ENCODE results near the gene TEX48.

DNA sequence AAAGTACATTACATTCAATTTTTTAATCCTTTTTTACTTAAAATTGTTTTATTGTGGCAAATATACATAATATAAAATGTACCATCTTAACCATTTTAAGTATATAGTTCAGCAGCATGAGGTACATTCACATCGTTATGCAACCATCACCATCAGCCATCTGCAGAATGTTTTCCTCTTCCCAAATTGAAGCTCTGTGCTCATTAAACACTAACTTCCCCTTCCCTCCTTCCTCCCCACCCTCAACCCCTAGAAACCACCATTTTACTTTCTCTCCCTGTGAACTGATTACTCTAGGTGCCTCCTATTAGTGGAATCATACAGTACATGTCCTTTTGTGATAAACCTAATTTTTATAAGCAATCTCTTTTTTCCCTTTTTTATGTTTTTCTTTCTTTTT lies 40.0 kb downstream of the TEX48 start:
- TF ChIP-seq POLR2A (IDR thresholded peaks at IDR 0.05; ENCODE audit: low read length) = no peak
- TF ChIP-seq GATA1 (IDR thresholded peaks at IDR 0.05; ENCODE audit: low read depth, low read length) = no peak

Measured in erythroblast (primary cell).